ENCODE measurements around the gene POGLUT2.

GRCh38 chr13:102773441-102774213, 25.1 kb downstream of the POGLUT2 start, which contains the start of gene TEX30:
- no peak for TF ChIP-seq EZH2 (IDR thresholded peaks at IDR 0.05)
- TF ChIP-seq POLR2AphosphoS5 (IDR thresholded peaks at IDR 0.05; ENCODE audit: borderline replicate concordance, low read depth, low read length) = peak; percentile 92
- no peak for TF ChIP-seq FOXP2 (optimal IDR thresholded peaks at IDR 0.05; ENCODE audit: control extremely low read depth, extremely low read length, insufficient read depth)

Measured in SK-N-MC (cell line).